Measurements from ENCODE around the gene GDI1. TPM values are rescaled to one million over a fixed set of nuclear protein-coding genes. Genes with fewer than 3 reads are reported as not detected.

The GDI1 gene
- total and polyA plus RNA-seq, 7 donors, result 37.4 to 57.7 (median 50.7) TPM

DNA sequence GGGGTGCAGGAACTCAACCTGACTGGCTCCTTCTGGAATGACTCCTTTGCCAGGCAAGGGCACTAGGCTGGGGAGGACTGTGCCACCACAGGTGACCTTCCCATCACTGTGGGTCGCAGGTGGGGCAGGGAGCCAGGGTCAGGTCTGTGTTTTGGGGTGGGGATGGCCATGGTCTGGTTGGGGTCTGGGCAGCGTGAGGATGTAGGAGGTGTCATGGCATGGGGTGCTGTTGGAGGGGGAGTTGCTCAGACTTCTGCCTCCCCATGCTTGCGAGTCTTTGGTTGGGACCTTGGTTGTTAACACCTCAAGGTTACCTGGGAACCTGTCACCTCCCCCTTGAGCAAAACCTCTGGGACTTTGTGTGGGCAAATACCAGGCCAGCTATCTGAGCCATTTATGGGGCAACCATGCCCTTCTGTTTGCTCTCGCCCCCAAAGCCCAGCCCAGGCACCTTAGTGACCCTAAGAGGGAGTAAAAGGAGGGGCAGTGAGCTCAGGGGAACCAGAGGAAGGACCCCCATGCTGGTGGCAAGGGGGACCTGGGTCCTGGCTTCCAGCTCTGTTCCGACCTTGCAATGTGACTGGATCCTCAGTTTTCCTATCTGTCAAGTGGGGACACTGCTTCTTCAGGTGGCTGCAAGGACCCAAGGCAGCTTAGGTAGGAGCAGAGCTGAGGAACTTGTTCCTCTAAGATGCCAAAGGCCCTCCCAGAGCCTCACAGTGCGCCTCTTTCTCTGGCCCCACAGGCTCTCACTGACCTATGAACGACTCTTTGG is 2.4 kb upstream of the GDI1 start:
- DNase-seq, result no peak
- no peak for TF ChIP-seq CTCF (IDR thresholded peaks at IDR 0.05)
- 75 to 98% (median 94%) methylated on average over 4 to 7 of the region's 7 CpGs for WGBS, 3 donors
- no peak overlapping the region for H3K27ac ChIP-seq
- H3K36me3 ChIP-seq (ENCODE audit: insufficient read depth in 1 of 2, low read depth in 1 of 2), result peaks cover 0 to 13% of the 10 kb centered on the region in 2 donors
- H3K4me1 ChIP-seq, result no peaks in the 10 kb centered on the region
- ATAC-seq, result no peak
- no peak overlapping the region for H3K4me3 ChIP-seq
- H3K9me3 ChIP-seq, result no peaks in the 10 kb centered on the region
- intact Hi-C loops (cut with DNase I), result no loop called here
- H3K27me3 ChIP-seq (ENCODE audit: insufficient read depth in 3 of 3, low read length in 2 of 3), result no peaks in the 10 kb centered on the region

- TF ChIP-seq CTCF (IDR thresholded peaks at IDR 0.05), result no peak
- ATAC-seq (no peak), DNase-seq (no peak)
- H3K4me3 ChIP-seq, result no peak overlapping the region
- peaks cover 0 to 14% of the 10 kb centered on the region in 2 donors for H3K36me3 ChIP-seq (ENCODE audit: insufficient read depth in 1 of 2, low read depth in 1 of 2)
- H3K4me1 ChIP-seq, result no peaks in the 10 kb centered on the region
- no peaks in the 10 kb centered on the region for H3K9me3 ChIP-seq
- intact Hi-C loops (cut with DNase I), result no loop called here
- WGBS, 3 donors, result 91 to 93% (median 93%) methylated on average over 18 to 19 of the region's 19 CpGs
- H3K27ac ChIP-seq, result no peak overlapping the region
- no peaks in the 10 kb centered on the region for H3K27me3 ChIP-seq (ENCODE audit: insufficient read depth in 3 of 3, low read length in 2 of 3)
Observed at GRCh38 chrX:154435171-154435733, 1.7 kb upstream of the GDI1 start.

- Histone ChIP-seq H3K27ac (peak overlapping the region; percentile 84), H3K36me3 (ENCODE audit: insufficient read depth in 1 of 2, low read depth in 1 of 2) (peaks cover 2 to 26% of the 10 kb centered on the region in 2 donors), H3K4me1 (no peaks in the 10 kb centered on the region), H3K4me3 (peak overlapping the region; percentile 79), H3K27me3 (ENCODE audit: insufficient read depth in 3 of 3, low read length in 2 of 3) (no peaks in the 10 kb centered on the region), H3K9me3 (no peaks in the 10 kb centered on the region)
- no peak for TF ChIP-seq CTCF (IDR thresholded peaks at IDR 0.05)
- ATAC-seq, result peak; percentile 32 to 70 (median 46)
- DNase-seq, result no peak
- intact Hi-C loops (cut with DNase I), result no loop called here
- WGBS, 3 donors, result 1 to 32% (median 25%) methylated on average over 9 to 40 of the region's 78 CpGs
Observed at GRCh38 chrX:154436374-154436982, 476 bp upstream of the GDI1 start.

DNA sequence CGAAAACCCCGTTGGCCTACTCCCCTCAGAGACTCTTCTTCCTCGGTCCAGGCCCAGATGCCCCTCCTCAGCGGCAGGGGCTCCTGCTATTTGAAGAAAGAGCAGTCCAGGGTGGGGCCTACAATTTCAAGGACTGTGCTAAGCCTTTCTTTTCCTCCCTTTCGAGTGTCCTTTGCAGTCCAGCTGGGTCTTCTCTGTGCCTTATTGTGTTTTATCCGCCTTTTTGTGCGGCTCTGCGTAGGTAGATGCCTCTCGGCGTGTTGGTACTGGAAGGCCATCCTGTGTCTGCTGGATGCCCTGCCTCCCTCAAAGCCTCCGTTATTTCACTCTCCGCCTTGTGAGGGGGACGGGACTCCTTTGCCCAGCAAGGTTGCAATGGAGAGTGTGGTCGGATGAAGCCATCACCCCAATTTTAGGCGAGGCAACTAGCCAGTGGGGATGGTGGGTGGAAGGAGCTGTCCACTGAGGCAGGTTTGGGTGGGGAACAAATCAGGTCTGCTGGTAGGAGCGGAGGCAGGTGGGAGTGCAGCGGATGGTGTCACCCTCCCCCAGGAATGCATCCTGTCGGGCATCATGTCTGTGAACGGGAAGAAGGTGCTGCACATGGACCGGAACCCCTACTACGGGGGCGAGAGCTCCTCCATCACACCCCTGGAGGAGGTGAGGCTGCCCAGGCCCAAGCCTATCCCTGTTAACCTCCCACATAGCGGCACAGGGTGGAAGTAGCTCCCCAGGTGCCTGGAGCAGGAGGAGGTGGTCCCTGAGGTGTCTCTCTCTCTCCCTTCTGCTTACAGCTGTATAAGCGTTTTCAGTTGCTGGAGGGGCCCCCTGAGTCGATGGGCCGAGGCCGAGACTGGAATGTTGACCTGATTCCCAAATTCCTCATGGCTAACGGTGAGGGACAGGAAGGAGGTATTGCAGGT is 1.3 kb downstream of the GDI1 start:
- DNase-seq (no peak), ATAC-seq (no peak)
- 32 to 55% (median 33%) methylated on average over 20 to 28 of the region's 28 CpGs for WGBS, 3 donors
- peaks cover 2 to 32% of the 10 kb centered on the region in 2 donors for H3K36me3 ChIP-seq (ENCODE audit: insufficient read depth in 1 of 2, low read depth in 1 of 2)
- no peaks in the 10 kb centered on the region for H3K27me3 ChIP-seq (ENCODE audit: insufficient read depth in 3 of 3, low read length in 2 of 3)
- no peaks in the 10 kb centered on the region for H3K4me1 ChIP-seq
- peak overlapping the region; percentile 79 for H3K4me3 ChIP-seq
- no peak for TF ChIP-seq CTCF (IDR thresholded peaks at IDR 0.05)
- intact Hi-C loops (cut with DNase I), result no loop called here
- no peaks in the 10 kb centered on the region for H3K9me3 ChIP-seq
- H3K27ac ChIP-seq, result no peak overlapping the region
